ENCODE data around the gene SLC9A5.

Gene SLC9A5

DNA sequence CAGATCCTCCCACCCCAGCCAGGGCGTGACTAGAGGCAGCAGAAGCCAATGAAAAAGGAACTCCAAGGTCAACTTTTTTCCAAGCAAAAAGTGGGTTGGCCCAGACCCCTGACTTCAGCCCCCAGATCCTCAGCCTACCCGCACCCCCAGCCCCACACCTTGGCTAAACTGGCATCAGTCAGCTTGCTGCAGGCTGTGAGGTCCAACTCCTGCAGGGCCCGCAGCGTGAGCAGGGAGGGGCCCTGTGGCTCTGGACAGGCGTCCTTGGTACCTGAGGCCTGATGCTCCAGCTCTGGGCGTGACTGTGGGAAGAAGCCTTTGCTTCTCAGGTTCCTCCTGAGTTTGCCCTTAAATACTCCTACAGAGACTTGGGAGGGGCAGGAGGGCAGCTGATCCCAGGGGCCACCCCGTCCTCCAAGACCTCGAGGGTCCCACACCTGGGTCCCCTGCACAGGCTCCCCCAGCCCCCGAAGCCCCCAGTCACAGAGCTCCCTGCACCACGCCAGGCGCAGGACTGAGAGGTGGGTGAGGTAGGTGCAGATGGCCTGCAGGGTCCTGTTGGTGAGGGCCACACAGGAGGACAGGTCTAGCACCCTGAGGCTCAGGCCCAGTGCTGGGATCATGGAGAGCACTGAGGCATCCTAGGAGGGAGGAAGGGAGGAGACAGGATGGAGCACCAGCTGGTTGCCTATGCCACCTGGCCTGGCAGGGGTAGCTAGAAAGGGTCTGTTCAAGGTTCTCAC, 40.5 kb upstream of the SLC9A5 start:
- TF ChIP-seq CTCF (IDR thresholded peaks at IDR 0.05; ENCODE audit: low read depth, low read length) = no peak
- no peak for DNase-seq (ENCODE audit: extremely low read depth, low read depth)

GRCh38 chr16:67209565-67209964, 39.2 kb upstream of the SLC9A5 start:
- TF ChIP-seq CTCF (IDR thresholded peaks at IDR 0.05; ENCODE audit: low read depth, low read length) = no peak
- DNase-seq (ENCODE audit: extremely low read depth, low read depth) = no peak

DNA sequence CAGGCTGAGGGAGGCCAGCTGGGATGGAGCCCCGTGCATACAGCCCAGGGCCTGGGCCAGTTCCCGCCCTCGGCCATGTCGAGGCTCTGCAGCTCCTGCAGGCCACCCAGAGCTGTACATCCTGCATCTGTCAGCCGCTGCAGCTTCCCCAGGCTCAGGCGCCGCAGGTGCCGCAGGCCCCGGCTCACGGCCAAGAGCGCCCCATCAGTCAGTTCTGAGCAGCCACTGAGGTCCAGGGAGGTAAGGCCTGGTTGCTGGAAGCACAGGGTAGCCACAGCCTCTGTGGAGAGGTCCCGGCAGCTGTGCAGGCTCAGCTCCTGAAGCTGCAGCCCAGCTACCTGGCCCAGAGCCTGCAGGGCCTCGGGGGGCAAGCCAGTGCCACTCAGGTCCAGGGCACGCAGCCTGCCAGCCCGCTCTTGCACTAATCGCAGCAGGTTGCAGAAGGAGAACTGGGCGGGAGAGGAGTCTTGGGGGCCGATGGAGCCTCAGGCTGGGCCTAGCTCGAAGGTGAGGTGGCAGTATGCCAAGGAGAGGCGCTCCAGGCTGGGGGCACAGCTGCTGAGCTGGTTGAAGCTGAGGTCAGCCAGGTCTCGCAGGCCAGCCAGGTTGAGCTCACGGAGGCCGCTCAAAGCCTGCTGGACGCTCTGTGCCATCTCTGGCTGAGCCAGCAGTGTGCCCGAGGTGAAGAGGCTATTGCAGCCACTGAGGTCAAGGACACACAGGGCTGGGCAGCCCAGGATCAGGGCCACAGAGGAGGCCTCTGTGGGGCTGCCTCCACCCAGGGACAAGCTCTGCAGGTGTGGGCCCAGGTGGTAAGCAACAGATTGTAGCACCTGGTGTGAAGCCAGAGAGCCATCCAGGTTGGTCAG, 38.5 kb upstream of the SLC9A5 start:
- TF ChIP-seq CTCF (IDR thresholded peaks at IDR 0.05; ENCODE audit: low read depth, low read length) = no peak
- DNase-seq (ENCODE audit: extremely low read depth, low read depth) = no peak

DNA sequence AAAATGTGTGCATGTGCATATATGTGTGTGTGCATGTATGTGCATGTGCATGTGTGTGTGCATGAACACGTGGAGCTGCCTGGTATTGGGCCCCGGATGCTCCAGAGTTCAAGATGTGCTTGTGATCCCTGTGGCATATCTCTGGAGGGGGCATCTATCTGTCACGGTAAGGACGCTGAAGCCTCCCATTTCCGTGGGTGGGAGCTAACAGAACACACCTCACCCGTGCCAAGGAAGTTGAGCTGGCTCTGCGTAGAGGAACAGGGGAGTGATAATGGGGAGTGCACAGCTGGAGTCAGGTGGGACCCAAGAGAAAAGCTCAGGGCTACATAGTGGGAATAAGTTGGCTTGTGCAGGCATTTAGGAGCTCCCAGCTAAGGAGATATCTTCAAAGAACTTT, 37.1 kb upstream of the SLC9A5 start:
- no peak for DNase-seq (ENCODE audit: extremely low read depth, low read depth)
- TF ChIP-seq CTCF (IDR thresholded peaks at IDR 0.05; ENCODE audit: low read depth, low read length) = no peak

GRCh38 chr16:67212766-67213165, 36.0 kb upstream of the SLC9A5 start:
- TF ChIP-seq CTCF (IDR thresholded peaks at IDR 0.05; ENCODE audit: low read depth, low read length) = no peak
- DNase-seq (ENCODE audit: extremely low read depth, low read depth) = no peak

- DNase-seq (ENCODE audit: extremely low read depth, low read depth) = no peak
Measured at GRCh38 chr16:67213197-67214019, 35.4 kb upstream of the SLC9A5 start.

More at GRCh38 chr16:67213197-67214019, 35.4 kb upstream of the SLC9A5 start:
- TF ChIP-seq CTCF (IDR thresholded peaks at IDR 0.05; ENCODE audit: low read depth, low read length) = no peak
